OCI-LY1 (cell line): ENCODE results near the gene AMPH.
A peak's percentile ranks its signal among the peaks of the same experiment; 100 is the strongest.

Experiments
- H2AFZ ChIP-seq: fragments of 200-600 bp; sonication (generic), shearing (Covaris generic); 2 replicates; pipeline ENCODE4 v1.6.0; 2014; ENCODE audit warnings: antibody characterized with exemption, mild to moderate bottlenecking, low read length
- H3F3A ChIP-seq: fragments of 200-600 bp; sonication (generic), shearing (Covaris generic); 2 replicates; pipeline ENCODE4 v1.6.0; 2014; ENCODE audit warnings: mild to moderate bottlenecking, antibody characterized with exemption, low read length, moderate library complexity; ENCODE audit not compliant: insufficient read depth
- H3K27ac ChIP-seq: fragments of 200-600 bp; sonication (generic); 2 replicates; pipeline ENCODE4 v1.5.1; 2014; ENCODE audit warnings: low read length, mixed run types, mild to moderate bottlenecking, low read depth; ENCODE audit not compliant: poor library complexity, severe bottlenecking
- H3K27me3 ChIP-seq: fragments of 200-600 bp; sonication (generic); 2 replicates; pipeline ENCODE4 v1.6.0; 2014; ENCODE audit warnings: antibody characterized with exemption, mild to moderate bottlenecking, low read length, moderate library complexity; ENCODE audit not compliant: insufficient read depth
- H3K36me3 ChIP-seq: fragments of 200-600 bp; sonication (generic); 2 replicates; pipeline ENCODE4 v1.6.1; 2014; ENCODE audit warnings: mild to moderate bottlenecking, antibody characterized with exemption, low read length, moderate library complexity, mixed read lengths; ENCODE audit not compliant: insufficient read depth
- H3K4me1 ChIP-seq: fragments of 200-600 bp; sonication (generic); 2 replicates; pipeline ENCODE4 v1.5.1; 2014; ENCODE audit warnings: mild to moderate bottlenecking, low read length, moderate library complexity; ENCODE audit not compliant: insufficient read depth, severe bottlenecking
- H3K4me2 ChIP-seq: fragments of 200-600 bp; sonication (generic), shearing (Covaris generic); 2 replicates; pipeline ENCODE4 v1.6.1; 2014; ENCODE audit warnings: low read length
- H3K4me3 ChIP-seq: fragments of 200-600 bp; sonication (generic); 2 replicates; pipeline ENCODE4 v1.5.1; 2014; ENCODE audit warnings: low read length, low read depth, mild to moderate bottlenecking, mixed read lengths; ENCODE audit not compliant: poor library complexity, severe bottlenecking
- H3K79me2 ChIP-seq: fragments of 200-600 bp; shearing (Covaris generic); 2 replicates; pipeline ENCODE4 v1.6.1; 2016; ENCODE audit warnings: mixed run types, low read length, mixed read lengths; ENCODE audit not compliant: insufficient read depth
- H3K9ac ChIP-seq: fragments of 200-600 bp; sonication (generic), shearing (Covaris generic); 2 replicates; pipeline ENCODE4 v1.6.1; 2014; ENCODE audit warnings: mild to moderate bottlenecking, low read length, mixed read lengths
- H3K9me2 ChIP-seq: fragments of 200-600 bp; sonication (generic), shearing (Covaris generic); 2 replicates; pipeline ENCODE4 v1.6.1; 2014; ENCODE audit warnings: low read depth, mild to moderate bottlenecking, low read length, mixed read lengths
- H3K9me3 ChIP-seq: fragments of 200-600 bp; shearing (Covaris generic); 2 replicates; pipeline ENCODE4 v1.6.1; 2014; ENCODE audit warnings: low read length, mixed read lengths
- H4K20me1 ChIP-seq: fragments of 200-600 bp; sonication (generic), shearing (Covaris generic); 2 replicates; pipeline ENCODE4 v1.6.0; 2016; ENCODE audit warnings: mild to moderate bottlenecking, low read length; ENCODE audit not compliant: insufficient read depth
- CTCF ChIP-seq: fragments of 200-600 bp; sonication (generic), shearing (Covaris generic); IDR thresholded peaks from 2 replicates; pipeline ENCODE4 v1.5.1; 2017; ENCODE audit warnings: mild to moderate bottlenecking, antibody characterized with exemption, low read length, moderate library complexity, mixed read lengths
- EZH2 ChIP-seq: fragments of 200-600 bp; sonication (generic), shearing (Covaris generic); IDR thresholded peaks from 2 replicates; pipeline ENCODE4 v1.8.0; 2017; ENCODE audit warnings: borderline replicate concordance, mixed run types, mild to moderate bottlenecking, antibody characterized with exemption, low read length, moderate library complexity, mixed read lengths

Gene AMPH

GRCh38 chr7:38425509-38425908, 205.7 kb downstream of the AMPH start:
- H3K79me2 ChIP-seq = no peaks in the 10 kb centered on the region
- no peaks in the 10 kb centered on the region for H3K4me1 ChIP-seq
- no peak overlapping the region for H3K9ac ChIP-seq
- no peaks in the 10 kb centered on the region for H4K20me1 ChIP-seq
- H3K4me3 ChIP-seq = no peak overlapping the region
- TF ChIP-seq CTCF = no peak
- no peaks in the 10 kb centered on the region for H3K9me2 ChIP-seq
- no peaks in the 10 kb centered on the region for H3K36me3 ChIP-seq
- peaks cover 8% of the 10 kb centered on the region for H3K27me3 ChIP-seq
- no peak overlapping the region for H2AFZ ChIP-seq
- no peaks in the 10 kb centered on the region for H3K9me3 ChIP-seq
- H3K27ac ChIP-seq = no peak overlapping the region
- no peaks in the 10 kb centered on the region for H3F3A ChIP-seq
- no peak overlapping the region for H3K4me2 ChIP-seq

GRCh38 chr7:38424750-38425463, 206.3 kb downstream of the AMPH start:
- Histone ChIP-seq H3K9me2 (no peaks in the 10 kb centered on the region), H2AFZ (no peak overlapping the region), H3K4me2 (no peak overlapping the region), H3K36me3 (no peaks in the 10 kb centered on the region), H3K9me3 (no peaks in the 10 kb centered on the region), H3K4me1 (no peaks in the 10 kb centered on the region), H4K20me1 (no peaks in the 10 kb centered on the region), H3K27ac (no peak overlapping the region), H3K27me3 (peaks cover 8% of the 10 kb centered on the region), H3K9ac (no peak overlapping the region), H3F3A (no peaks in the 10 kb centered on the region), H3K4me3 (no peak overlapping the region), H3K79me2 (no peaks in the 10 kb centered on the region)
- TF ChIP-seq EZH2 (no peak), CTCF (peak; percentile 20; the same call in 1 of the 2 replicates)

- Histone ChIP-seq H3F3A (no peaks in the 10 kb centered on the region), H2AFZ (no peak overlapping the region), H3K9me2 (no peaks in the 10 kb centered on the region), H3K4me2 (no peak overlapping the region), H3K4me3 (no peak overlapping the region), H3K9me3 (no peaks in the 10 kb centered on the region), H4K20me1 (no peaks in the 10 kb centered on the region), H3K27ac (no peak overlapping the region), H3K4me1 (no peaks in the 10 kb centered on the region), H3K36me3 (no peaks in the 10 kb centered on the region), H3K9ac (no peak overlapping the region), H3K79me2 (no peaks in the 10 kb centered on the region), H3K27me3 (no peaks in the 10 kb centered on the region)
- no peak for TF ChIP-seq CTCF
Observed at GRCh38 chr7:38413784-38414183, 217.4 kb downstream of the AMPH start.
